ENCODE data around the gene EDNRA.

GRCh38 chr4:147539959-147540358 lies 59.1 kb downstream of the EDNRA start:
- no peak for TF ChIP-seq POLR2A (IDR thresholded peaks at IDR 0.05; ENCODE audit: low read depth, low read length)
- TF ChIP-seq POLR2AphosphoS5 (IDR thresholded peaks at IDR 0.05; ENCODE audit: low read depth, low read length), result no peak

Measured in GM12892 (cell line).